Measurements from ENCODE around the gene PARD3.
"Not testable (repeated sequence)": the region's sequence is repeated elsewhere in the genome, so short reads cannot be mapped to it uniquely, and the experiment has no call there.

Gene PARD3

DNA sequence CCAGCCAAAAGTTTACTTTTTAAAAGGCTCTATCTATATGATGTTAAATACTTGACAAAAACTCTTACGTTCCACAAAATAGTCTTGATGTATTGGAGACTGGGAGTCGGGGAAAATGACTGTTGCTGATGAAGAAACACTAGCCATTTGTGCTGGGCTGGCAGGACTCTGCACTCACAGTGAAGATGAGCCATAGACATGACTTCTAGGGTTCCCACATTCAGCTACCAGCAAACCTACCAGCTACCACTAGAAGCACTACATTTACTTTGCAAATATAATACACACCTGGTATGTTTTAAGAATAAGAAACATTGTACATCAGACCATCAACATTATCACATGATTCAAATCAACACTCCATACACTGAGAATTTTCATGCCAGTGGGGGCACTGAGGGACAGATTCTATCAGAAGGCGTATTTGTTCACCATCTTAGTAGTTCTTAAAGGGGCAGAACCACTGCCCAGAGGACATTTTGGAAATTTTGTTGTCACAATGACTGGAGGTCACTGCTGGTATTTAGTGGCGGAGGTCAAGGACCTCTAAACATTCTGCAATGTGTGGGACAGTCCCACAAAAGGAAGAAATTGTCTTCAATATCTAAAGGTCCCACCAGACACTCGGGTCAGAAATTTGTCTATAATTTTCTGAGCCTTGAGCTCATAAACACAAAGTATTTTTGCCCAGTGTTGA lies 52.3 kb downstream of the PARD3 start:
- DNase-seq = no peak

DNA sequence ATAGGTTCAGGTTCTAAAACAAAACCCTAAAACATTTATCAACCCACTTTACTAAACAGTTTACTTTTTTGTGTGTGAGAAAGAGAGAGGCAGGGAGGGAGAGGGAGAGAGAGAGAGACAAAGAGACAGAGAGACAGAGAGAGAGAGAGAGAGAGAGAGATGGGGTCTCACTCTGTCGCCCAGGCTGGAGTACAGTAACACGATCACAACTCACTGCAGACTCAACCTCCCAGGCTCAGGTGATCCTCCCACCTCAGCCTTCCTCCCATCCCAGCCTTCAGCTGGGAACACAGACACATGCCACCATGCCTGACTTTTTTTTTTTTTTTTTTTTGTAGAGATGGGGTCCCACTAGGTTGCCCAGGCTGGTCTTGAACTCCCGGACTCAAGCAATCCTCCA lies 52.9 kb downstream of the PARD3 start:
- no peak for DNase-seq

DNA sequence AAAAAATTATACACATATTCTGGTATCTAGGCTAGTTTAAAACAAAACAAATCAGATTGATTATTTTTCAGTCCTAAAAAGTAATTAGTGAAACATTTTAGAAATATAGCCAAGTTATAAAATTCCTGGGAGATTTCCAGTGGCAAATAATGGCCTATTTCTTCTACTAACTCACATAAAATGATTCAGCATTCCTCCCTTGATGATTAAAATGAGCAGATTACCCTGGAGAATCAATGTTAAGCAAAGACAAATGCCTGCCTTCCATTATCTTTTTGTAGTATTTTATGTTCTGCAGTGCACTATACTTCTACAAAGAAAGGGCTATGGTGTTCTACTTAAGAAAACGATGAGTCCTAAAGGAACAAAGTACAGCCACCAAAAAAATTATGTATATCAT lies 53.6 kb downstream of the PARD3 start:
- DNase-seq = no peak

DNA sequence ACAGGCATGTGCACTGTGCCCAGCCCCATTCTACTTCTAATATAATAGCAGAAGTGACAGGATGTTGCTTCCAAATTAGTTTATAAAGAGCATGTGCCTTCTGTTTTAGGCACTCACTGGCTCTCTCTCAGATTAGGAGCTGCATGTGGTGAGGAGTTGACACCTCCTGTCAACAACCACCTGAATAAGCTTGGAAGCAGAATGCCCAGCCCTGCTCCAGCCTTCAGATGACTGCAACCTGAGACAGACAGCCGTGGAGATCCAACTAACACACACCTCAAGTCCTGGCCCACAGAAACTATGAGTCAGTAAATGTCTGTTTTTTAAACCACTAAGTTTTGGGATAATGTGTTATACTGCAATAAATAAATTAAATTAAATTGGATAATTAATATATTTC lies 54.5 kb downstream of the PARD3 start:
- no peak for DNase-seq

DNA sequence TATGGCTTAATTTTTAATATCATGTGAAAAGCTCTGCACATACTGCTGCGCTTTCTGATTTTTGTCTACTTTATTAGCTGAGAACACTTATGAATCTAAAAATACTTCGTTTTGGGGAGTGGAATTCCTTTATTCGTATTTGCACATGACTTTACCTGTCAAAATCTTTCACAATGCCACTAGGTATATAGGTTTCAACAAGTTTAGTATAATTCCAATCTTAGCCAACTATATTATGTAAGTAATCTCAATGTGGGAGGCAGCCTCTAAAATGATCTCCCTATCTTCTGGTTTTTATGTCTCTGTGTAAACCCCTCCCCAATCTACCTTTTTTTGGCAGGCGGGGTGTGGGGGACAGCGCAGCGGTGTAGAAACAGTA lies 55.3 kb downstream of the PARD3 start:
- no peak for DNase-seq

DNA sequence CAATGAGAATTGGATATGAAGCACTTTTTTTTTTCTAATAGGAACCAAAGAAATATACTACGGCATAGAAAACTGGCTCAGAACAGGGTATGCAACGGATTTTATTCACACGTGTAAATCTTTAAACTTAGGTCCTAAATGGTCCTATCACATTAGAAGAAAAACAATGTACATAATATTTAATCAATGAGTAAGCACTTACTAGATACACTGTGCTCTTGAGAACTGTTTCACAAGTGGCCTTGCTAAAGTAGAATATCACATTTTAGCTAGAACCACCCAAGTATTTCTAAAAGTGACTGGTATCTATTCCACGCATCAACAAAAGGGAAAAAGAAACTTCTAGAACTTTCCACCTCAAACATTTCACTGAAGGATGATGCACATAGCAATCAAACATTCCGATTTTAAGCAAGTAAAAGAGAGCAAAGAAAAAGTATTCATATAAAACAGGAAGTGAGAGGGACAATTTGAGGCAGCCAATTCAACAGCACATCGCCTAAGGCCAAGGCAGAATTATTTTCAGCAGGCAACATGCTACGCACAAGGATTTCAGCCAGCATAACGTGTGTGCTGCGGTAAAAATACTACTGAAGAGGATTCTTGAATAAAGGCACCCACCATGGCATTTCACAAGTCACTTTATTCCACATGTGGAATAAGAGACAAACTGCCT lies 55.8 kb downstream of the PARD3 start:
- DNase-seq = no peak

DNA sequence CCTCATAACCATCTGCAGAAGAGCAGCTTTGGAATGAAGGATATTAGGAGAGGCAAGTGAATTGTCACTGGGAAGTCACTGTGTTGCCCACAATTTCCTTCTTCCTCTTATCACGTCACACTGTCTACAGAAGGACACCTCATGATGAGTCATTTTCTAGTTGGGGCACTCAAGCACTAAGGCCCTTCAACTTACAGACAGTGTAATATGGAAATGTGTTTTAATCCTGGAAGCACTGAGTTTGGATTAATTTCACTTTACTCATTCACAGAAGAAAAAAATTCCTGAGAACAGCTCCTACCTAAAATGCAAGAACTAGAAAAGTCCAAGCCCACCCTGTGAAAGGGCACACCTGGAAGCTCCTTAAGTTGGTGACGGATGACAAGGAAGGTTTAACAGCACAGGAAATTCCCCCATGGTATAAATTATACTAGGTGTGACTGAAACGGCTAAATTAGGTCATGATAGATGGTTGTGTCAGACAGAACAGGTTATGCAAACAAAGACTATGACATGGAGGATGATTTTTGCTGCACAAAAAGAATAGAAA lies 56.6 kb downstream of the PARD3 start:
- DNase-seq = no peak

DNA sequence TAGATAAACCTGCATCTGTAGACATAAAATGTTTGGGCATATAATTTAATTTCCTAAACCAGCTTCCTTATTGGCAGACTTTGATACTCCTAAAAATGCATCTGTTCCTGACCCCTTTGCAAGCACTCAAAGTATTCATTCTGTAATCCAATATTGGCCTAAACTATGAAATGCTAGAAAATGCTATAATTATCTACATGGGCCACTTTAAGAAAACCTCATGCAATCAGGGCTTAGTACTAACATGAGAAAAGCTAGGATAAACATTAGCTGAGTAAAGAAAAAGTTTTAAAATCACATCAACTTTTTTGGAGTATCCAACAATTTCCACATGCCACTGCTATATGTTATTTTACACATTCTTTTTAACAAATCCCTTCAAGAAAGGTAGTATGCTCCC lies 57.2 kb downstream of the PARD3 start:
- DNase-seq = no peak

DNA sequence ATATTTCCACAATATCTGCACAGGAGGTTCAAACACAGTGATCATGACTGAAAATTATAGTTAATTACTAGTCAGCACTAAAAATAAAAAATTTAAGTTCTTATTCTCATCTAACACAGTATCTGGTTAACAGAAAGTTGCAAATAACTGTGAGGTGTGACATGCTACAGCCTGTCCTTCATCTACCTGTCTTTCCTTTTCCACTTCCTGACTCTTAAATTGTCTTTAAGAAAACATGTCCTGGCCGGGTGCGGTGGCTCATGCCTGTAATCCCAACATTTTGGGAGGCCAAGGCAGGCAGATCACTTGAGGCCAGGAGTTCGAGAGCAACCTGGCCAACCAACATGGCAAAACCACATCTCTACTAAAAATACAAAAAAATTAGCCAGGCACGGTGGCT lies 57.9 kb downstream of the PARD3 start:
- not testable (repeated sequence) for DNase-seq

DNA sequence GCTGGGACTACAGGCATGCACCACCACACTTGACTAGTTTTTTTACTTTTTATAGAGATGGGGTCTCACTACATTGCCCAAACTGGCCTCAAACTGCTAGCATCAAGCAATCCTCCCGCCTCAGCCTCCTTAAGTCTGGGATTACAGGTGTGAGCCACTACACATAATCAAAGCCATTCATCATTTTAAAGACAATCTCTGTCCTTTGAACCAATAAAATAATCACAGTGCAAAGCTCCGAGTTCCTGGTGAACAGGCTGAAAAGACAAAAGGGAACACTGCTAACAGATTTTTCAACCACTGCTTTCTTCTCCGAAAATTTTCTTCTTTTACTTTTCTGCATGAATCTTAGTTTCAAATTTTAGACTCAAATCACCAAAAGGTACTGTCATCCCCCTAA lies 58.5 kb downstream of the PARD3 start:
- no peak for DNase-seq

DNA sequence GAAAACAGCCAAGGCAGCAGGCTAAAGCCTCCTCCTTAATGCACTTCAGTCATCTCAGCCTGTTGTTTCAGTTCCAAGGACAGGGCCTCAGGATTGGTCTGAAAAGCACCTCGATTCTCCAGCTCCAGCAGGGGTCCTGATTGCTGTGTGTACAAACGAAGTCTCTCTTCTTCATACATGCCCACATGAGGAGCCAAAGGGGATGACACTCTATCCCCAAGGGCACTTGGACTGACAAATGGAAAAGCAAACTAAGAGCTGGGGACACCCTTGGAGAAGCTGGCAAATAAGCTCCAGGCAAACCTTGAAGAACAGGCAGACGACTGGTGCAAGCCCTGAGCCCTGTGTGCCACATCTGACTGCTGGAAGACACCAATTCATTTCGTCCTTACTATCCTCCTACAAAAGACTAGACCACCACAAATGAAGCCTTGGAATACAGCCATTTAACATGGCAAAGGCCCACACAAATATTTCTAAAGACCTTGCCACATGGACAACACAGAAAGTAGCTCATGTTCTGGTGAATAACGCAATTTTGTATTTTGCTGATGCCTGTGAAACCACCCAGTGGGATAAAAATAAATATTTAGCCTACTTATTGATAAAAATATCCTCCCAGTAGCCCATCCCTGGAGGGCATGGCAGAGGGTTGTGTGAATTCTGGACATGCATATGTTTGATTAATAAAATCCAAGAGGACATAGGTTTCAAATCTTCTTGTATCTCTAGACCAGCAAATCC lies 61.9 kb downstream of the PARD3 start:
- DNase-seq = no peak

DNA sequence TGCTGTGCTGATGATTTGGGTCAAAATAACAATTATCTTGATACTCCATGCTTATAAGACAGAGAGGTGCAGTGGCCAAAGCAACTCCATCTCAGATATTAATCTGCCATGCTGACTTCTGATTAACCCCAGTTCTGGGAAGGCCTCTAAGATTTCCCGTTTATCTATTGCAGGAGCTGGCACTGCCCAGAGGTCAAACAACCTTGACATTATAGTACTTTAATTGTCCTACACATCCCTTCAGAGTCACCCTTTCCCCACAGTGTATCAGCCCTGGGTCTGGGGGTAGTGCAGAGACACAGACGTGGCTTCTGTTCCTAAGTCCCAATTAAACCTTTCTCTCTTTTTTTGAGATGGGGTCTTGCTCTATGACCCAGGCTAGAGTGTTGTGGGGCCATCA lies 63.8 kb downstream of the PARD3 start:
- no peak for DNase-seq

DNA sequence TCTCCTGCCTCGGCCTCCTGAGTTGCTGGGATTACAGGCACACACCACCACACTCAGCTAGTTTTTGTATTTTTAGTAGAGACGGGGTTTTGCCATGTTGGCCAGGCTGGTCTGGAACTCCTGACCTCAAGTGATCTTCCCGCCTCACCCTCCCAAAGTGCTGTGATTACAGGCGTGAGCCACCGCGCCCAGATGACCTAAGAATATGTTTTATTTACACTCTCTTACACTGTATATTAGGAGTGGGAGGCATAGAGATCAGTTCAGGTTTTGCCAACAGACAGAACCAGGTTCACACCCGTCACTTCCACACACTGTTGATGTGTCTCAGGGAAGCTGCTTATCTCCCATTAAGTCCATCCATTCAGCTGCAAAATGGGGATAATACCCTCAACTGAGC lies 64.3 kb downstream of the PARD3 start:
- not testable (repeated sequence) for DNase-seq

DNA sequence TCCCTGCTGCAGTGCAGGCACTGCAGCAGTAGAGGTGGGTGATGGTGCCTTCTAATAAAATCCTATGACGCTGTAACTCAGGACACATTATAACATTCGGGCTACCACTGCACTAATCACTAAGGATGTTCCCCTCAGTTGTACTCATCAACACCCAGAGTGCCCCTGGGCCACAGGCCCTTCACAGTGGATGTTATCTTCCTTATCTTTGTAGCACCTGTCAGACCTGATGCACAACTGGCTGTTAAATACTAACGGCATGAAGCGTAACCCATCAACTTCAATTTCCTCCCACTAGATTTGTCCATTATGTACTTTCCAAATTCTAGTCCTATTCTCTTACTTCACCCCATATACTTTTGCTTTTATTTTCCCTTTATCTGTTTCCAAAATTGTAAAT lies 66.3 kb downstream of the PARD3 start:
- no peak for DNase-seq

DNA sequence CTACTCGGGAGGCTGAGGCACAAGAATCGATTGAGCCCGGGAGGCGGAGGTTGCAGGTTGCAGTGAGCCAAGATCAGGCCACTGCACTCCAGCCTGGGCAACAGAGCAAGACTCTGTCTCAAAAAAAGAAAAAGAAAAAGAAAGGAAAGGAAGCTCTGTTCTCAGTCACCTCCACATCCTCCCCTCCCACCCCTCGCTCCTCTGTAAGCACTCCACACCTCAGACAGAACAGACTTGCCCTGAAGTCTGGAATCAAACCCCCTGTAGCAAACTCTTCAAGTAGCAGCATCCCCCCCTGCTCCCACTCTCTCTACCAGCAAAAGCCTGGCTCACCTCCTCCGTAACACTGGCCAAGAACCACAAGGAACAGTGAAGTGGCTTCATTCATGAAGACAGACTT lies 66.7 kb downstream of the PARD3 start:
- no peak for DNase-seq

DNA sequence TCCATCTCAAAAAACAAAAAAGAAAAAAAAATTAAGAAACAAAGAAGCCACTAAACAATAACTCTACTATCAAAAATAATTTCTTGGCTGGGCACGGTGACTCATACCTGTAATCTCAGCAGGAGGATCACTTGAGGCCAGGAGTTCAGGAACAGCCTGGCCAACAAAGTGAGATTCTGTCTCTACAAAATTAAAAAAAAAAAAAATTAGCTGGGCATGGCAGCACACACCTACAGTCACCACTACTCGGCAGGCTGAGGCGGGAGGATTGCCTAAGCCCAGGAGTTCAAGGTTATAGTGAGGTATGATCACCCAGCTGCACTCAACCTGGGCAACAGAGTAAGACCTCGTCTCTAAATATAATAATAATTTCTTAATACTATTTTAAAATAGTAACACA lies 69.0 kb downstream of the PARD3 start:
- no peak for DNase-seq

DNA sequence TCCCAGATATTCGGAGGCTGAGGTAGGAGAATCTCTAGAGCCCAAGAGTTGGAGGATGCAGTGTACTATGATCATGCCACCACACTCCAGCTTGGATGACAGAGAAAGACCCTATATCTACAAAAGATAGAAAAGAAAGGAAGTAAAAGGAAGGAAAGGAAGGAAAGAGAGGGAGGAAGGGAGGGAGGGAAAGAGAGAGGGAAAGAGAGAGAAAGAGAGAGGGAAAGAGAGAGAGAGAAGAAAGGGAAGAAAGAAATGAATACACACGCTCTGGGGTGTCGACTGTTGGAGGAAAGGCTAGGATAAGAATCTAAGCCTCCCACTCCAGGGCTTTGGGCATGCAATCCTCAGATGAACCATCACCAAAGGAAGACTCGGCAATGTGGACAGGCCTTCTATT lies 69.9 kb downstream of the PARD3 start:
- DNase-seq = no peak

DNA sequence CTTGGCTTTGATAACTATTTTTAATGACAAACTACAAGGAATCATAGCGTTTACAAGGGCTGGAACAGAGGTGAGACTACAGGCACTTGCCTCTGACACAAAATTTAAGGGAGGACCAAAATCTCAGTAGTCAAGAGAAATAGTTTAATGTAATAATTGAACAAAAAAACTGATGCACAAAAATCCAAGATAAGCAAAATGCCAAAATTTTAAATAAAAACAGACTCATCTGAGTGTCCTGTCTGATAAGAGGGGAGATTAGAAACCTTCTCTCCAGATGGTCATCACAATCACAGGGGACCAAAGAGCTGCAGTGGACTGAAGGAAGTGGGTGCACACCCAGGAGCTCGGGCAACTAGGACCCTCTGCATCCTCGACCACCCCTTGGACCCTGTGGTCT lies 70.5 kb downstream of the PARD3 start:
- no peak for DNase-seq

DNA sequence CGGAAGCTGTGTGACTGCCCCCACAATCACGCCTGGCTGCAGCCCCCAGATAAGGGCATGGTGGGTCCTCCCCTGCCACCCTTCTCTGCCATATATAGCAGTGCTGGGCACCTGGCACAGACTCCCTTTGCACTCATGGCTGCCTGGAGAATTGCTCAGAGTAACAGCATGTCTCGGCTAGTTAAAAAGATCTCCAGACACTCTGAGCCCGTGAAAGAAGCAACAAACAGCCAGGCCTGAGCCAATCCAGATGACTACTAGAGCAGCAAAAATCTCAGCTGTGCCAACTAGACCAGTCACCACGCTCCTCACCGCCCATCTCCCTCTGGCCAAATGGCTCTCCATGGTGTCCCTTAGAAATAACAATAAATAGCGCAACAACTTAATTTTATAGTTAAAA lies 71.3 kb downstream of the PARD3 start:
- DNase-seq = no peak

DNA sequence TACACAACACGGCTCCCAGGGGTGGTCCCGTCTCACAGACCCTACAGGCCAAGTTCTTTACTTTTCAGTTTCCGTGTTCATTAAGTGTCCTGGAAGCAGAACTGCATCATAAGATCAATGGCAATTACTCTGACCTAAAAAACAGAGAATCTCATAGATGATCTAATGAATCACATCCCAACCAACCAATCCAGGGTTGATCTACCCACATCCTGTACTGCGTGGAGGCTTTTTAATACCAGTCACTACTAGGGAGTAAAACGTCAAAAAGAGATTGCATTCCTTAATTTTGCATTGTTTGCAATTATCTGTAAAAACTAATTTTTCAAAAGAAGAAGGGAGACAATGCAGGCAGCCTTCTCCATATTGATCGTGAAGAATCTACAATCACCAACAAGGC lies 72.6 kb downstream of the PARD3 start:
- no peak for DNase-seq

DNA sequence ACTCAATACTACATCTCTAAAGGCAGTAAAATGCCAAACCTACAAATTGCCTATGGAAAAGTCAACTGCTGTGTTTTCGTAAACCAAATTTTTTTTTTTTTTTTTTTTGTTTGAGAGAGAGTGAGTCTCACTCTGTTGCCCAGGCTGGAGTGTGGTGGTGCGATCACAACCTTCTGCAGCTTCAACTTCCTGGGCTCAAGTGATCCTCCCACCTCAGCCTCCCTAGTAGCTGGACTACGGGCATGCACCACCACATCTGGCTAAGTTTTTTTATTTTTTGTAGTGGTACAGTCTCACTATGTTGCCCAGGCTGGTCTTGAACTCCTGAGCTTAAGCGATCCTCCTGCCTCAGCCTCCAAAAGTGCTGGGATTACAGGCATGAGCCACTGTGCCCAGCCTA lies 74.0 kb downstream of the PARD3 start:
- not testable (repeated sequence) for DNase-seq

DNA sequence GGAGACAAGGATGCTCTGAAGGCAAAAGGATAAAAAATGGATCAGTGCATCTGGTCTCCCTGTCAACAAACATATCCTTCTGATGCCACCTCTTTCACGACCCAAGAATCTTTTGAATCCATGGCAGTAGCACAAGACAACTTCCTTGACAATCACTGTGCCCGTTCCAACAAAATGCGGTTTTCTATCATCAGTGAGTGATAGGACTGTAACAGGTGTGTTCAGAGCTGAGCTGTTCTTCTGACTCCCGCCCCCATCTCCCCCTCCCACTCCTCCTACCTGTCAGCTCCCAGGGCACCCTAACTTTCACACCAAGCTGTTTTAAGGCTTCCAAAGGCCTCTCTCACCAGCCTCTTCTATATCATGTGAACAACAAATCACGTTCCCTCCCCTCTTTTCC lies 74.8 kb downstream of the PARD3 start:
- DNase-seq = no peak

DNA sequence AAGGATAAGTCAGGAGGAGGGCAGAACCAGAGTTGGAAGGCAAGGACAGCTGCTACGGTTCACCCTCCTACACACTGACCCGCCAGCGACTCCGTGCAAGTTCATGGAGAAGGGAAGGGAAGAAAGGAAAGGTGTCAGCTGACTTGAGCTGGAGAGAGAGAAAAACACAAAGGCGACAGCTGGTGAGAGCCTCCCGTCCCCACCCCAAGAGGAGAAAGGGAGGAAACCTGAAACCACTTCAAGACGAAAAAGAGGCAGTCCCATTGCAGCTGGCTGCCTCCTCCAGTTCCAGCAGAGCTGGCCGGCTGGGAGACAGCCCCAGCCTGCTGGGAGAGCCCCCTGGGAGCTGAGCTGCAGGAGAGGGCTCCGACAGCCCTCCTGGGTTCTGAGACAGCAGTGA lies 75.2 kb downstream of the PARD3 start:
- DNase-seq = no peak

DNA sequence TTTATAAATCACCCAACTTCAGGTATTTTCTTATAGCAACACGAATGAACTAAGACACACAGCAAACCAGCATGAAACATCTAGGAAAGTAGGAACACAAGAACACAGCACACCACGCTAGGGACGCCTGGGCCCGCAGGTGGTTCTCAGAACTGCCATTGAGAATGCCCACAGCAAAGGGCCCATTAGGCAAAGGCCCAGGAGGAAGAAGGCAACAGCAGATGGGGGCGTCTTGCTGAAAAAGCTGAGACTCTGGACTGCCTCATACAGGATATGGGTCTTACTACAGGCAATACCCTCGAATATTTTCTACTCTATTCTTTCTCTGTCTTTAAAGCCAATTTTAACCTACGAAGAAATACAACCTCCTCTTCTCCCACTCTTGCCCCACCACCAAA lies 77.3 kb downstream of the PARD3 start:
- DNase-seq = no peak
